Activated T-cell treated with anti-CD3 and anti-CD28 coated beads for 24 hours (primary cell): Measurements from ENCODE around the gene CHP2.
"Not testable (repeated sequence)": the region's sequence is repeated elsewhere in the genome, so short reads cannot be mapped to it uniquely, and the experiment has no call there.

Experiments used
- DNase-seq: peaks from one replicate; pipeline ENCODE4 v3.0.0-alpha.2; 2020; ENCODE audit warnings: low read depth

CHP2 gene

DNA sequence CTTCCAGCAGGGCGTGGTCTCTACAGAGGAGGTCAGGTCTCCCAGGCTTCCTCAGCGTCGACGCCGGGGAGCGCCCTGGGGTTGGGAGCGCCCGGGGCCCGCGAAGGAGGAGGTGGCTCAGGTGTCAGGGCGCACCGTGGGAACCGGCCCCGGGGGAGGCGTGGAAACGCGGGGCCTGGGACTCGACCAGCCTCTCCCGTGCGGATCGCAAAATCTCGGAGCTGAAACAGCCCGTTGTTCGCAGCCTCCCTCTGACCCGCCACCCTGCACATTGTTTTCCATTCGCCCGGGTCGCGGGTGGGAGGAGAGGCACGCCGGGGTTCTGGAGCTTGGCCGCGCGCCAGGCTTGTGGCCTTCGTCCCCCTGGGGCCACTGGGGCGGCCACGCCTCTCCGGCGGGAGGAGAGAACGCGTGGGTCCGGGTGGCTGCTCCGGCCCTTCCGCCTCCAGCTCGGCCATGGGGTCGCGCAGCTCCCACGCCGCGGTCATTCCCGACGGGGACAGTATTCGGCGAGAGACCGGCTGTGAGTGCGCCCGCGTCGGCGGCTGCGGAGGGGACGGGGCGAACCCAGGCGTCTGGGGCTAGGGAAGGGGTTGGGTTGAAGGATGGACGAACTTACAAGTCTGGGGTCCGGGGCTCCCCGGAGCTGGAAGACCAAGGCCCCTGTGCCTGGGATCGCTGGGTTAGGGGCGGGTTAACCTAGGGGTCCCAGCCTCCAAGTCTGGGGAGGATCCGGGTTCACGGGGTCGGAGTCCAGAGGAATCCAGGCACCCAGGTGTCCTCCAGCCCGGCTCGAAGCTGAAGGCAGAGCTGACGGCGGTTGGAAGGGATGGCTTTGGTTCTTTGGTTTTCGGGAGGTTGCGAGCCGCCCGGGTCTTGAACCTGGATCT is at the start of gene CHP2:
CHP2 (plus strand) TSS at position 433 of the 890 bp plus-strand sequence; CDS start at position 457, 24 bp downstream.
- DNase-seq, result no peak

DNA sequence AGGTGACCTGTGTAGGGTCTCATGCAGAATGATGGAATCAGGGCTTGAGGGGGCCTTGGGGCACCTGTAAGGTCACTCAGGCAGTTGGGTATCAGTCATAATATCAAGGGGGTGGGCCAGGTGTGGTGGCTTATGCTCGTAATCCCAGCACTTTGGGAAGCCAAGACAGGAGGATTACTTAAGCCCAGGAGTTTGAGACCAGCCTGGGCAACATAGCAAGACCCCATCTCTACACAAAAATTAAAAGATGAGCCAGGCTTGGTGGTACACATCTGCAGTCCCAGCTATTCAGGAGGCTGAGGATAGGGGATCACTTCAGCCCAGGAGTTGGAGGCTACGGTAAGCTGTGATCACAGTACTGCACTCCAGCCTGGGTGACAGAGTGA is 49.3 kb upstream of the CHP2 start:
- DNase-seq, result no peak

DNA sequence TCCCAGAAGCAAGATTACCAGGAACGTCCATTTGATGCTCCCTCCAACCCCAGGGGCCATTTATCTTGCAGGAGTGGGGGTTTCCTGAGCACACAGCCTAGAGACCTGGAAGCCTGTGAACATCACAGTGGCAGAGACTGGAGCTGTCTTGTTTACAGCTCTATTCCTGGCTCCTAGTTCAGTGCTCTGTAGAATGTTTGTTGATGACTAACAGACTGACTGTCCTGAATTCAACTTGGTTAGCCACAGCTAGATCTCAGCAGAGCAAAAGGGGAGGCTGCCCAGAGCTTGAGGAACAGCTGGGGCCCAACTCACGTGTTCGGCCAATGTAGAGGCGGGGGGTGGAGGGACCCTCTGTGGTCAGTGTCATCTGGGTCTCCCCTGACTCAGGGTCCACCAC is 48.4 kb upstream of the CHP2 start:
- DNase-seq, result no peak

DNA sequence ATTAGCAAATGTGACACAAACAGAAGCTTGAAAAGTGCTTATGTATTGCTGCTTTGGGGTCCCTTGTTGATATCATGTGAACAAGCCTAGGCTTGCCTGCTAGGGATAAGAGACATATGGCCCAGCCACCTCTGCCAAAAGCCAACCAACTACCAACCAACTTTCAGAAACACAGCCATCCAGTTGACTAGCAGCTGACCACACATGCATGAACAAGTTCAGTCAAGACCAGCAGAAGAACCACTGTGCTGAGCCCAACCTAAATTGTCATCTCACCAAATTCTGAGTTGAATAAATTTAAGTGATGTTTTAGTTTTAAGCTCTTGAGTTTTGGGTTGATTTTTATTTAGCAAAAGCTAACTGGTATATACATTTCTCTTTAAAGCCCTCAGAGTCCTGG is 45.3 kb upstream of the CHP2 start:
- no peak for DNase-seq

DNA sequence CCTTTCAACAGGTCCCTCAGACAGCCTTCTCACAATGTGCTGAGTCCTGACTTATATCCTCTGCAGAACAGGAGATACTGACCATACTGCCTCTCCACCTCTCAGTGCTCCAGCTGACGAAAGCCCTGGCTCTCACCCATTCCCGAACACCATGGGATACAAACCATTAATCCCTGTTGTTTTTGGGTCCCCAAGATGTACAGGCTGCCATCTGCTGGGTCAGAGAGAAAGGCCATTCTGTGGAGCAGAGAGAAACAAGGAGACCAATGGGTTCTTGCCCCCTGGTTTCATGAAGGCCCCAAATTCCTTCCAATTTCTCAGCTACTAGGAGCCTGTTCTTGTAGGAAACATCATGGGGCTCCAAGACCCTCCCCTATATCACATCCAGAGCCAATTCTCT is 44.8 kb upstream of the CHP2 start:
- no peak for DNase-seq

DNA sequence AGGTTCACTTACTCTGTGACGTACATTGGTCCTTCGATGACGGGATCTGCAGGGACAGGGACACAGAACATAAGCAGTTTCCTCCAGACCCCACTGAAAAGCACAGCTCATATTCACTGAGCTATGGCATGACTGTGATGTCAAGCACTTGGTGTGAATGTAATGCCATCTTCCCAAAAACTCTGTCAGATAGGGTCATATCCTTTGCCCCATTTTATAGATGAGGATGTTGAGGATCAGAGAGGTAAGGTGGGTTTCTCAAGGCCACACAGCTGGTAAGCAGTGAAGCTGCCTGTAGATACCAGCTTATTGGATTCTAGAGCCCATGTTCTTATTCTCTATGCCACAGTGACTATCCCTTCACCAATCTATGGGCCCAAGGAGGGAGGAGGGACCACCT is 44.3 kb upstream of the CHP2 start:
- DNase-seq, result no peak

DNA sequence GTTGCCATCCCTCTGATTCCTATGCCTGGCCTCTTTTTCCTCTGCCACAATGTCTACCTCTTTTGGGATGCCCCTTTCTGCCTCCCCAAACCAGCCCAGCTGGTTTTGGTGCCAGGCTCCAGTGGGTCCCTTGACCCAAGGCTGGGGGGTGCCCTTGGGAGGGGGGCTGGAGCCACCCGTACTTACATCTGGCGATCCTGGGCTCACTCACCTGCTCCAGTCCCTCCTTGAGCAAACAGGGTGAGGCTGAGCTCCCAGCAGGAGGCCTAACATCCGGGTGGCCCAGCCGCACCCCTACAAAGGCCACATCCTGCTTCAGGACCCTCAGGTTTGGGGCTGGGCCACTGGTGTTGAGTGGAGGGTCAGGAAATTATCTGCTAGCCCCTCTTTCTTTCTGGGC is 43.0 kb upstream of the CHP2 start:
- DNase-seq, result no peak

DNA sequence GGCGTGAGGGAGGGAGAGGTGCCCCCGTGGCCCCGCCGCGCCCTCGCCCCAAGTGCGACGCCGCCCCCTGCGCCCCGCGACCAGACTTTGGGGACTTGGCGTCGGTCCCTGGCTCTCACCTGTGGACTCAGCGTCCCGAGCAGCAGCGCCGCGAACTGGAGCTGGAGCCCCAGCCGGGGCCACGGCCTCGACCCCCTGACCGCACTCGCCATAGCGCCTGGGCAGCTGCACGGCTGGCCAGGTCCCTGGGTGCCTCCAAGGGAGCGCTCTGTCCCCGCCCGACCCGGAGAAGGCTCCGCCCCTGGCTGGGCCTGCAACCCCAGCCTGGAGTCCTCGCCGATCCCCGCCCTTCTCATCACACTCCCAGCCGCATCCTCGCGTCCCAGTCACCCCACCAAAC is 41.9 kb upstream of the CHP2 start, which contains the start of gene ERN2:
ERN2 (minus strand) TSS at position 247 of the 400 bp plus-strand sequence; CDS start at position 212, 35 bp downstream.
- no peak for DNase-seq

DNA sequence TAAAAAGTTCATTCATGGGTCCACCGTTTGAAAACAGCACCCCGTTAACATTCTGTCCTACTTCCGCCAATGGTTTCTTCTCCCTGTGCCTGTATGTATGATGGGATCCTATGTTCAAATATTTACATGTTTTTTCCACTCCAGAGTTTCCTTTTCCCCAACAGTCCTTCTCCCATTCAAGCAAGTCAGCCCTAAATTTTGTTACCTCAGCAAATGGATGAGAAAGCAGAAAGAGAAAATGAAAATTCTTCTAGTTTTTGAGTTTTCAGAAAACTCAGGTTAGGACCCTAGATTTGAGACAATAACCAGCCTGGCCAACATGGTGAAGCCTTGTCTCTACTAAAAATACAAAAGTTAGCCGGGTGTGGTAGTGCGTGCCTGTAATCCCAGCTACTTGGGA is 38.3 kb upstream of the CHP2 start:
- no peak for DNase-seq

DNA sequence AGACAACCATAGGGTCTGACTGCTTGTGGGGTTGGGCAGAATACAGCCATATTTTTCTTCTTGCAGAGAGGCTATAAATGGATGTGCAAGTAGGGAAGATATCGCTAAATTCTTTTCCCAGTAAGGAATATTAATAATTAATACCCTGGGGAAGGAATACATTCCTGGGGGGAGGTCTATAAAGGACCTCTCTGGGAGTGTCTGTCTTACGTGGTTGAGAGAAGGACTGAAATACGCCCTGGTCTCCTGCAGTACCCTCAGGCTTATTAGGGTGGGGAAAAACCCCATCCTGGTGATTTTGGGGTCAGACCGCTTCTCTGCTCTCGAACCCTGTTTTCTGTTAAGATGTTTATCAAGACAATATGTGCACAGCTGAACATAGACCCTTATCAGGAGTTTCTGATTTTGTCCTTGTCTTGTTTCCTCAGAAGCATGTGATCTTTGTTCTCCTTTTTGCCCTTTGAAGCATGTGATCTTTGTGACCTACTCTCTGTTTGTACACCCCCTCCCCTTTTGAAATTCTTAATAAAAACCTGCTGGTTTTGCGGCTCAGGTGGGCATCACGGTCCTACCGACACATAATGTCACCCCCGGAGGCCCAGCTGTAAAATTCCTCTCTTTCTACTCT is 32.1 kb upstream of the CHP2 start:
- DNase-seq, result not testable (repeated sequence)

DNA sequence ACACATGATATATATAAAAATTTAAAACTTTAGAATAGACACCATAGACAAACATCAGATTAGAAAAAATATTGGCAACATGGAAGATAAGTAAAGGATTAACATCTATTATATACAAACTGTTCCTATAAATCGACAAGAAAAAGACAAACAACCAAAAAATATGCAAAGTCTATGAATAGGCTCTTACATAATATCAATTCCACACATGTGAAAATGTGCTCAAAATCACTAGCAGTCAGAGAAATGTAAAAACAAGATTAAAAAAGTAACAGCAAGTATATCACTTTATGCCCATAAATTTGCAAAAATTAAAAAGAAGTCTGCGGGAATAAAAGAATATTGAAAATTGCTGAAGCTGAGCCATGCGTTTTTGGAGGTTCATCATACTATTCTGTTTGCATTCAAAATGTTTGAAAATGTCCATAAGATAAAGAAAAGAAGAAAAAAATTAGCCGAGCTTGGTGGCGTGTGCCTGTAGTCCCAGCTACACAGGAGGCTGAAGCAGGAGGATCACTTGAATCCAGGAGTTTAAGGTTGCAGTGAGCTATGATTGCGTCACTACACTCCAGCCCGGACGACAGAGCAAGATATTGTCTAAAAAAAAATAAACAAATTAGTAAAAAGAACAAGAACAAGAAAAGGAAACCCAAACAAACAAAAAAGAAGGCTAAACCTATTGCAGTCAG is 30.6 kb upstream of the CHP2 start:
- DNase-seq, result no peak

DNA sequence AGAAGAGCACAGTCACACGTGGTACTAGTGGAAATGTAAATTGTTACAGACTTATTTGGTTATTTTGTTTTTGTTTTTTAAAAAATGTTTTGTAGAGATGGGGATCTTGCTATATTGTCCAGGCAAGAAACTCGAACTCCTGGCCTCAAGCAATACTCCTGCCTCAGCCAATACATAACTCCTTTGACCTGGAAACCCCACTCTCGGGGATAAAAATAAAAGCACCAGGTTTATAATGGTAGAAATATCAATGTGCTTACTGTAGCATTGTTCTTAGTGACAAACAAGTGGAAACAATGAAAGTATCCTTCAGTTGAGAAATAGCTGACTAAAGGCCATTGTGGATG is 30.1 kb upstream of the CHP2 start:
- no peak for DNase-seq

DNA sequence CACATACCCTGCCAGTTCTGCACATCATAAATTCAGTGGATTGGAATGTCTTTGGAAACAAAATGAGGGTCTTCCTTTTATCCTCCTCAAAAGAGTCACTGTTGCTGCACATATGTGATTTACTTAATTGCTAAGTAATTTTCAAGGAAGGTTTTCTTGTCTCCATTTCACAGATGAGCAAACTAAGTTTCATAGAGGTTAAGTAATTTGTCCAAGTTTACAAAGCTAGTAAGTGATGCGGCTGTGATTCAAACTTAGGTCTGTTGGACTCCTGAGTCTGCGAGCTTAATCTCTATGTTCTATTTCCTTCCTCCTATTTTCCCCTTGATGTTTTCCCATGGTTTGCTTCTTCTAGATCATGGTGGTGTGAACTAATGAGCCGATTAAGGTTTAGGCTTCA is 28.1 kb upstream of the CHP2 start:
- DNase-seq, result no peak

DNA sequence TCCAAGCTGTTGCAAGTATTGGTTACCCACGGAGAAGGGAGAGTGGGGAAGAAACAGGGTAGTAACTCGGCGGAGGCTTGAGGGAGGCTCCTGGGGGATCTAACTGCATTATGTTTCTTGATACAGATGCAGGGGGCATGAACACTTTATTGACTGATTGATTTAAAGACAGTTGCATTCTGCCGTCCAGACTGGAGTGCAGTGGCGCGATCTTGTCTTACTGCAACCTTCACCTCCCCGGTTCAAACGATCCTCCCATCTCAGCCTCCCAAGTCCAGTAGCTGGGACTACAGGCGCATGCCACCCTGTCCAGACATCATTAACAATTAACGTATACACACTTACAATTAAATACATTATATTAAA is 26.7 kb upstream of the CHP2 start:
- no peak for DNase-seq

DNA sequence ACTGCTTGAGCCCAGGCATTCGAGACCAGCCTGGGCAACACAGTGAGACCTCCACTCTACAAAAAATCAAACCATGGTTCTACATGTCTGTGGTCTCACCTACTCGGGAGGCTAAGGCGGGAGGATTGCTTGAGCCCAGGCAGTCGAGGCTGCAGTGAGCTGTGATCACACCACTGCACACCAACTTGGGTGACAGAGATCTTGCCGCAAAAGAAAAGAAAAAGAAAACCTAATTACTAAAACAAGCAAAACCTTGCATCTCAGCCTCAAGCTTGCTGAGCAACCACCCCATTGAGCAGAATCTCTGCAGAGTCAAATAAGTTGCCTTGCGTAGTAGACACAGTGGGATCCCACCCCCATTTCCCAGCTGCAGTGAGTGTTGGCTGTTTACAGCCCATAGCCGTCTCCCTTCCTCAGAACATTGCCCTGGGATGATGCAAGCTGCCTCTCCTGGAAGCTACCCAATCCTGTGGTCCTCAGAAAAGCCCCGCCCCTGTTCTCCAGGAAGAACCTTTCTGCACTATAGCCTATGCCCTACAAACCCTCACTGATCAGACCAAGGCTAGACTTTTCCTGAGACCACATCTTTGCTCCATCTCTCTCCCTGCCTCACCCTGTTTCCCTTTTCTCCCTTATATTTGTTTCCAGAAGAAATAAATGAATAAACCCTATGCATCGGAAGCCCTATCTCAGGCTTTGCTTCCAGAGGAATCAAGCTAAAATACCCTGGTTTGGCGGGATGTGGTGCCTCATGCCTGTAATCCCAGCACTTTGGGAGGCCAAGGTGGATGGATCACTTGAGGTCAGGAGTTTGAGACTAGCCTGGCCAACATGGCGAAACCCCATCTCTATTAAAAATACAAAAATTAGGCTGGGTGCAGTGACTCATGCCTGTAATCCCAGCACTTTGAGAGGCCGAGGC is 25.1 kb upstream of the CHP2 start:
- DNase-seq, result no peak

DNA sequence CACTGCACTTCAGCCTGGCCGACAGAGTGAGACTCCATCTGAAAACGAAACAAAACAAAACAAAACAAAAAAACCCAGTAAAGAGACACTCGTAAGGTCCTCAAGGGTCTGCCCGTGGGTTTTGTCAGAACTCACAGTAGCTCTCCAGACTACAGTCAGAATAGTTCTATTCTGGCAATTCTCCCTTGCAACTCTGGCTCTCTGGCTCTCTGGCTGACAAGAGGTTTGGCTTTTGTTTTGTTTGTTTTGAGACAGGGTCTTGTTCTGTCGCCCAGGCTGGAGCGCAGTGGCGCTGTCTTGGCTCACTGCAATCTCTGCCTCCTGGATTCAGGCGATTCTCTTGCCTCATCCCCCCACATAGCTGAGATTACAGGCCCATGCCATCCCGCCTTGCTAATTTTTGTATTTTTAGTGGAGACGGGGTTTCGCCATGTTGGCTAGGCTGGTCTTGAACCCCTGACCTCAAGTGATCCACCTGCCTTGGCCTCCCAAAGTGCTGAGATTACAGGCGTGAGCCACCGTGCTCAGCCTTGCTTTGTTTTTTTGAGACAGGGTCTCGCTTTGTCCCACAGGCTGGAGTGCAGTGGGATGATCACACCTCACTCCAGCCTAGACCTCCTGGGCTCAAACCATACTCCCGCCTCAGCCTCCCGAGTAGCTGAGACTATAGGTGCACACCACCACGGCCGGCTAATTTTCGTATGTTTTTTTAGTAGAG is 20.5 kb upstream of the CHP2 start:
- DNase-seq, result no peak

DNA sequence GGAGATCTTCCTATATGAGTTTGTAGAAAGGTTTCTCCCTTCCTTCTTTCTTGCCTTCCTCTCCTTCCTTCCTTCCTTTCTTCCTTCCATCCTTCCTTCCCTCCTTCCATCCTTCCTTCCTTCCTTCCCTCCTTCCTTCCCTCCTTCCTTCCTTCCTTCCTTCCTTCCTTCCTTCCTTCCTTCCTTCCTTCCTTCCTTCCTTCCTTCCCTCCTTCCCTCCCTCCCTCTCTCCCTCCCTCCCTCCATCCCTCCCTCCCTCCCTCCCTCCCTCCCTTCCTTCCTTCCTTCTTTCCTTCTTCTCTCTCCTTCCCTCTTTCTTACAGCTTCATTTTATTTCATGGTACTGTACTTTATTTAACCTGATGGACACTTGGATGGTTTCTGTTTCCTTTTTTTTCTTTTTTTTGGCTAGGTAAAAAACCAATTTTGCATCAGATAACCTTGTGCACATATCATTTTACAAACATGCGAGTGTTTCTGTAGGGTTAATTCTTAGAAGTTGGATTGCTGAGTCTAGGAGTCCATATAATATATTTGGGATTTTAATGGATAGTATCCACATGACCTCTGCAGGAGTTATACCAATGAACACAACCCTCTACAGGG is 17.3 kb upstream of the CHP2 start:
- DNase-seq, result not testable (repeated sequence)

DNA sequence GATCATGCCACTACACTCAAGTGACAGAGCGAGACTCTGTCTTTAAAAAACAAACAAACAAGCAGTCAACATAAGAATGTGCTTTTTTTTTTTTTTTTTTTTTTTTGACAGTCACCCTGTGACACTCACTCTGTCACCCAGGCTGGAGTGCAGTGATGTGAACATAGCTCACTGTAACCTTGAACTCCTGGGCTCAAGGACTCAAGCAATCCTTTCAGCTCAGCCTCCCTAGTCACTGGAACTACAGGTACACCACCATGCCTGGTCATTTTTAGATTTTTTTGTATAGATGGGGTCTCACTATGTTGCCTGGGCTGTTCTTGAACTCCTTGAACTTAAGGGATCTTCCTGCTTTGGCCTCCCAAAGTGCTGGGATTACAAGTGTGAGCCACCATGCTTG is 15.3 kb upstream of the CHP2 start:
- no peak for DNase-seq

DNA sequence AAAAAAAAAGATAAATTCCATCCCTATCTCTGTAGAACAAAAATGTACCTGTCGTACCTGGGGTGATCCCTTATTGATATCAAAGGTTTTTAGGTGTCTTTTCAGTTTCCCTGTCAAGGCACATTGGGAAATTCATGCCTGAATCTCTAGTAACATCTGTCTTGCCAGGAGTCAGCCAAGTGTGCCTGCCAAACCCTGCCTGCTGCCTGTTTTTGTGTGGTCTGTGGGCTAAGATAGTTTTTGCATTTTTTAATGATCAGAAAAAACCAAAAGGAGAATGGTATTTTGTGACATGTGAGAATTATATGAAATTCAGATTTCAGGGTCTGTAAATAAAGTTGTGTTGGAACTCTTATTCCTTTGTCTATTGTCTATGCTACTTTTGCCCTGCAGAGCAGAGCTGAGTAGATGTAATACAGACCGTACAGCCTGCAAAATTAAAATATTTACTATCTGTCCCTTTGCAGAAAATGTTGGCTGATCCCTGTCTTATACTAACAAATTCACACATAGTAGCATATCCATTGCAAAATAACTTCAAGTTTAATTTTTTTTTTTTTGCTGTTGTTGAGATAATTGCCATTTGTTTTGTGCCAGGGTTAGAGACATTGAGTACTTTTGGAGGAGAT is 13.0 kb upstream of the CHP2 start:
- no peak for DNase-seq

DNA sequence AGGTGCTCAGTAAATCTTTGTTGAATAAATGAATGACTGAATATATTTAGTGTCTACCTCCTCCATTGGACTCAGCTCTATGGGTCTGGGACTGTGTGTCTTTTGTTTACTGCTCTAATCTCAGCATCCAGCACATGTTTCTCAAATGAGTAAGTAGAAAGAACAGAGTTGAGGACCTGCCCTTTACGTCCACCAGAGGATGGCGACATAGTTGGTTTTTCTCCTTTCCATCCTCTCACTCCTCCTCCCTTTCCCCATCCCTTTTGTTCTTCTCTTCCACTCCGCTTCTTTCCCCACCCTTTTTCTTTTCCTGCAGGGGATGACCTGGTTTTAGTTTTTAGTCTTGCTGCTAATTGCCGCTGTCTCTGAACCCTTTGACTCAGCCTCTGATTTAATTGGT is 12.1 kb upstream of the CHP2 start:
- no peak for DNase-seq

DNA sequence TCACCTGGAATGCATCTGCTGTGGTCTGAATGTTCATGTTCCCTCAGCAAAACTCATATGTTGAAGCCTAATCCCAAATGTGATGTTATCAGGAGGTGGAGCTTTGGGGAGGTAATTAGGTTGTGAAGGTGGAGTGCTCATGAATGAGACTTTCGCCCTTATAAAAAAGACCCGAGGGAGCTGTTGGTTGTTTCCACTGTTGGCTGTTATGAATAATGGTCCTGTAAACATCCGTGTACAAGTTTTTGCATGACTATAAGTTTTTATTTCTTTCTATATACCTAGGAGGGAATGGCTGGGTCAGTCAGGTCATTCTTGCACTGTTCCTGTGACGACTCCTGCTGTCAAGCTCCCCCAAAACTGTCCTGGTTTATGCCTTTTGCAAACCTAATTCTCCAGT is 9.6 kb upstream of the CHP2 start:
- no peak for DNase-seq
